ENCODE data around the gene SLC51A.
"Not testable (repeated sequence)": the region's sequence is repeated elsewhere in the genome, so short reads cannot be mapped to it uniquely, and the experiment has no call there.

SLC51A gene

DNA sequence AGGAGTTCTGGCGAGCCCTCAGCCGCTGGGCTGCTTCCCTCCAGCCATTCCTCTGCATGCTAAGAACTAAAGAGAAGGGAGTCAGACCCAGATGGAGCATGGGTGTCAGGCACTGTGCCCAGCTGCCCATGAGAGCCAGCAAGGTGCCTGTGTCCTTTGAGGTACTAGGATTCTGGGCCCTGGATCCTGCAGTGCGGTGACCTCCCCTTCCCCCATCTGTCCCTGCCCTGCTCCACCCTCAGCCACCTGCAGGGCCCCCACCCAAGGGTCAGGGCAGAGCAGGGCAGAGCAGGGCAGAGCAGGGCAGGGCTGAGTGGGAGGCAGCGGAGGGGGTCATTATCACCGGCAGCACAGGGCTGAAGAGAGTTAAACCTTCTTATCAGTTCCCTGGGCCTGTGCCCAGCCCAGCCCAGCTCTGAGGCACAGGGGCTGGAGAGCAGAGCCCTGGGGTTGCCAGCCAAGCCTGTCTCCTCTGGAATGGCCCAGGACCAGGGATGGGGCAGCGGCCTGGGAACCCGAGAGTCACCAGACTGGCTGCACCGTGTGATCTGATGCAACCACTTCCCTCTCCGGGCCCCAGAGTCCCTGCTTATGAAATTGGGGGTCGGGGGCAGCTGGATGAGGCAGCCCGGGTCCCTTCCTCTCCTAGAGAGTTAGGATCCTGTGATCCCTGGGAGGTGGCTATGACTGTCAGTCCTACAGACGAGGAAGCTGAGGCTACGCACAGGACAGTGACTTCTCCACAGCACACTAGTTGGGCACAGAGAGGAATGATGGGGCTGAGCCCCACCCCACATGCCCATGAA lies 22.4 kb upstream of the SLC51A start:
- DNase-seq: peak; percentile 81

DNA sequence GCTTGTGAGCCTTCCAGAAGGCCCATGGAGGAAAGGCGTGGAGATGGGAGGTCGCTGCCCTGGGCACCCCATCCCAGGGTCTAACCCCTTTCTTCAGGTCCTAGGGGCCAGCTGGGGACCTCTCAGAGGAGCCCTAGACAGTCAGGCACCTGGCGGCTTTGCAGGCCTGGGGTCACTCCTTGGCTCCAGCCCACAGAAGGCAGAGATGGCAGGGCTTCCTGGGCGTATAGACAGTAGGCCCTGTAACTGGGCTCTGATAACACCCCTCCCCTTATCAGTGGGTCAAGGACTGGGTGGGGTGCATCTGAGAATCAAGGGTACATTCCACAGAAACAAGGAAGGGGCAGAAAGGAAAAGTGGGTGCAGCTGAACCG lies 21.8 kb upstream of the SLC51A start:
- DNase-seq: no peak

DNA sequence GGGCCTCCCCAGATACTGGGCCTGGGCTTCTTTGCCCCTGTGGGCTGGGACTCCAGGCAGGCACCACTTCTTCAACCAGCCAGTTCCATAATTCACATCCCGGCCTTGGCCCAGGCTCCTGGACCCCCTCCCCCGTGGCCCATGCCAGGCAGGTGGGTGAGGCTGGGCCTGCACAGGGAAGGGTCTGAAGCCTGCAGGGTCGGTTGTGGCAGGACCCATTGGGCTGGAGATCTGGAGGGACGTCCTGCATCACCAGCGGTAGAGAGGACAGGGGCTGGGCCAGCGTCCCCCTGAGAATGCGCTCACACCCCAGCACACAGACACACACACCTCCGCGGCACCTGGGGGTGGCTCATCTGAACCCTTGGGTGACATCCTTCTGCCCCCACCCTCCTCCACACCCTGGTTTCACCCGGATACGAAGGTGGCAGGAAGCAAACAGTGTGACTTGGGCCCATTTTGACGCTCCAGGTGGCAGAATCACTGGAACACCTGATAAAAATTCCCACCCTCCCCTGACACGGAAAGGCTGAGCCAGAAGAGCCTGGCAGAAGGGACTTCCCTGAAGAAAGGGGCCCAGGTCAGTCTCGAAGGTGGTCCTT lies 20.6 kb upstream of the SLC51A start:
- DNase-seq: no peak

DNA sequence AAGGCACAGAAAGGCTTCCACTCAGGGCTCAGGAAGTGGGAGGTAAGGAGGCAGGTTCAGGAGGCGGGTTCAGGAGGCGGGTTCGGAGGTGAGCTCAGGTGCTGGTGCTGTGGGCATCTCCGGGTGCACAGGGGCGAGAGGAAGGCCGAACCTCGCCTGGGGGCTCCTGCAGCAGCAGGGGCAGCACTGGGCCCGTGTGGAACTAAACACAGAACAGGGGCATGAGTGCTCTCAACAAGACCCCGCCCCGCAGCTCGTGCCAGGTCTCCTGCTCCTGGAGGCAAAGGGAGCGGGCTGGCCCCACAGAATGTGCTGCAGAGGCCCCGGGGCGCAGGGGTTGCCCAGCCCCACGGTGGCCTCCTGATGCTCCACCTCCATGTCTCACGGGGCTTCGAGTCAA lies 18.8 kb upstream of the SLC51A start:
- no peak for DNase-seq

DNA sequence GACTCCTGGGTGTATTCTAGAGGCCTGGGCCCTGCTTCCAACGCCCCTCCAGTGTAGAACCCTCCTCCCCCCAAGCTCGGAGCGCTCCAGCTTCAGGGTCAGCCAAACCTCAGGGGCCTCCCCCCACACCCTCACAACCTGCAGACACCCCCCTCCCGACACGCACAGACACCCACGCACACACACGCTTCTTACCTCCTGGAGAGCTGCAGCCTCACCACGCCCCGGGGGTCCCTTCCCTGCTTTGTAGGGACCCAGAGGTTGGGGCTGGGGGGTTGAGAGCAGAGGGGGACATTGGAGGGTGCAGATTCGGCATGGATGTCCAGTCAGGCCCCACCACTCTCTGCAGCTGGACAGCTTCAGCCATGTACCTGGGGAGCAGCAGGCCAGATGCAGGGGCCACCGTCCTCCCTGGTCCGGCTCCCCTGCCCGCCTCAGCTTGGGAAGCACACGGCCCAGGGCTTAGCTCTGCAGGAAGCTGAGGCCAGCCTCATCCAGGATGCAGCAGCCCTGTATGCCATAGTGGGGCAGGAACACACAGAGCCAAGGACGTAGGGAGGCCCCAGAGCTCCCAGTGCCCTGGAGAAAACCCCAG lies 18.2 kb upstream of the SLC51A start:
- DNase-seq: no peak

DNA sequence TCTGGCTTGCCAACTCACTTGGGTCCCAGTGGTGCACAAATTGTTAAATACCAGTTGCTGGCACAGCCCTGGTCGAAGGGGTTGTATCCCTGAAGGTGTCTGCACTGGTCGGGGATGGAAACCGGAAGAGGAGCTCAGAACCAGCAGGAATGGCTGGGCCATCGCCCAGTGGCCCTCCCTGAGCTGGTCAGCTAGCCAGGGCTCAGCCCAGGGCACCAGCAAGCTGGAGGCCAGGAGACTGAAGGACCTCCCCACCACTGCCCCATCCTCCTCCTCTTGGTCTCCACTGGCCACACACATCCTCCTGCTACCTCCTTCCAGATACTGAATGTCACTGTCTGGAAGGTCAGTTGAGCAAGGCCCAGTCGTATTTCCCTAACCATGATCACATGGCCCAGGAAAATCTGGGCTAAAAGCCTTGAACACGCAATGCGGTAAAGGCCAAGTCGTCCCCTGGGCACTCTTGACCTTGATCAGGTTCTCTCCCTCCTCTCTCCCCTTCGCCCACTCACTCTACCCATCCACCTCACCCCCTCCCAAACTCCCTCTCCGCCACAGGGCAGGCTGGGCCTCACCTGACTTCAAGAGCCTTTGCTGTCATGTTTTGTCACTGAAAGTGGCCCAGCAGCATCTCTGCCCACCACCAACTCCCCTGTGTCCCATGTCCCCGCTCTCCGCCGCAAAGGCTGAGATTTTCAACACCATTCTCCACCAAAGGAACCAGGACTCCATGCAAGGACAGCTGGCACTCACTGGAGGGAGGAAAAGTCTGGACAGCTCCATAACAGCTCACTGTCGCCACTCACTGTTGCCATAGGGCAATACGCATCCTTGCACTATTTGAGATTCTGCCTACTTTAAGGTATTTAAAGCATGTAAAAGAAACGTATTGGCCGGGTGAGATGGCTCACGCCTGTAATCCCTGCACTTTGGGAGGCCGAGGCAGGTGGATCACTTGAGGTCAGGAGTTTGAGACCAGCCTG lies 17.3 kb upstream of the SLC51A start:
- DNase-seq: no peak

DNA sequence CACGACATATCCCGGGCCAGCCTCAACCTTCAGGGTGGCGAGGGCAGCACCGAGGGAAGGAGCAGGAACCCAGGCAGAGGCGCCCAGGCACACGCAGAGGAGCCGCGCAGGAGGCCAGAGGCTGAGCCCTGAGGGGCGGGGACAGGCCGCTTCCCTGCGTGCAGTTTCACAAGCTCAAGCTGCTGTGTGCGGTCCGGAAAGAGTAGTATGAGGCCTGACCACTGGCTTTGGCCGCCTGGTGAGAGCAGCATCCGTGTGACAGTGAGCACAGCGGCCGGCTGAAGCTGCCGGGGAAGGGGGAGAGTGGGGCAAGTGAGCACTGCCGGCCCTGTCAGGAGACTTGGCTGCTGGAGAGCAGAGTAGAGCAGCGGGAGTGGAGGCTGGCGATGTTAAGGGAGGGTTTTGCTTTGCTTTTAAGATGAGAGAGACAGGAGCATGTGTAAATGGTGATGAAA lies 13.8 kb upstream of the SLC51A start:
- DNase-seq: no peak

DNA sequence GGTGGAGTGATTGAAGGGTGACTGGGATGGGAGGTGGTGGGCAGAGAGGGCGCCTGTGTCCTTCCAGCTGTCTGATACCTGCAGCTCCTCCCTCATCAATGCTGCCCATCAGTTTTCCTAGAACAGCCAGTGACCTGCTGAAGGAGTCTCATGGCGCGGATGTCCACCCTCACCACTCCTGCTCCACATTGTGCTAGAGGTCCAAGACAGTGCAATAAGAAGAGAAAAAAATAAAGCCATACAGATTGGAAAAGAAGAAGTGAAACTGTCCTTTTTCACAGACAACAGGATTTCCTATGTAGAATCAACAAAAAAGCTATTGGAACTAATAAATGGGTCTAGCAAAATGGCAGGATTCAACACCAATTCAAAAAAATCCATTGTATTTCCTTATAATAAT lies 12.5 kb upstream of the SLC51A start:
- no peak for DNase-seq

DNA sequence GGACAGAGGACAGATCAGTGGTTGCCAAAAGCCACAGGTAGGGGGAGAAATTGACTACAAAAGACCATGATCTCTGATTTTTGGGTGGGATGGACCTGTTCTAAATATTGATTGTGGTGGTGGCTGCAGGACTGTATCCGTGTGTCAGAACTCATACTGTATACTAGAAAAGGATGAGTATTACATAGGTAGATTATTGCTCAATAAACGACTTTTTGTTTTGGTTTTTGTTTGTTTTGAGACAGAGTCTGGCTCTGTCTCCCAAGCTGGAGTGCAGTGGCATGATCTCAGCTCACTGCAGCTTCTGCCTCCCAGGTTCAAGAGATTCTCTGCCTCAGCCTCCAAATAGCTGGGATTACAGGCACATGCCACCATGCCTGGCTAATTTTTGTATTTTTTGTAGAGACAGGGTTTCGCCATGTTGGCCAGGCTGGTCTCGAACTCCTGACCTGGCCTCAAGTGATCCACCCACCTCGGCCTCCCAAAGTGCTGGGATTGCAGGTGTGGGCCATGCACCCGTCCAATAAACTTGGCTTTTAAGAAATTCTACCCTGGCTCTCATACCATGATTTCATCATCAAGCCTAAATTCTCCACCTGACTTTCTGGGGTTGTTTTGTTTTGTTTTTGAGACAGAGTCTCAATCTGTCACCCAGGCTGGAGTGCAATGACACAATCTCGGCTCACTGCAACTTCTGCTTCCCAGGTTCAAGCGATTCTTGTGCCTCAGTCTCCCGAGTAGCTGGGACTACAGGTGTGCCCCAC lies 10.7 kb upstream of the SLC51A start:
- DNase-seq: not testable (repeated sequence)

DNA sequence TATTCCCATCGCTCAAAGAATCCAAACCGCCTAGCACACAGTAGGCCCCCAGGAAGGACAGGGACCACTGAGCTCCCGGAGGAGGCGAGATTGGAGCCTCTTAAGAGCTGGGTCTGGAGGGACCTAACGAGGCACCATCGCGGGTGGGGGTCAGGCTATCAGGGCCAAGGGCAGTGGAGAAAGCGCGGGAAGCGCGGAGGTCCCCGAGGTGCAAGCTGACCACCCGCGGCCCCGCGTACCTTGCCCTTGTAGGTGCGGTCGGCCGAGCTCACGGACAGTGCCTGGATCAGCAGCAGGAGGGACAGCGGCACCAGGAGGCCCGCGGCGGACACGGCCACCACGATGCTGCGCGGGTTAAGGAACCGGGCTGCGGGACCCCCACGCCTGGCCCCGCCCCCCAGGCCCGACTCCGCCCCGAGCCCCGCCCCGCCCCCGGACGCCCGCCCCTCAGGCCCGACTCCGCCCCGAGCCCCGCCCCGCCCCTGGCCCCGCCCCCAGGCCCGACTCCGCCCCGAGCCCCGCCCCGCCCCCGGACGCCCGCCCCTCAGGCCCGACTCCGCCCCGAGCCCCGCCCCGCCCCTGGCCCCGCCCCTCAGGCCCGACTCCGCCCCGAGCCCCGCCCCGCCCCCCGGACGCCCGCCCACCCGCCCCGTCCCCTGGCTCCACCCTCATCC lies 9.0 kb upstream of the SLC51A start:
- no peak for DNase-seq

DNA sequence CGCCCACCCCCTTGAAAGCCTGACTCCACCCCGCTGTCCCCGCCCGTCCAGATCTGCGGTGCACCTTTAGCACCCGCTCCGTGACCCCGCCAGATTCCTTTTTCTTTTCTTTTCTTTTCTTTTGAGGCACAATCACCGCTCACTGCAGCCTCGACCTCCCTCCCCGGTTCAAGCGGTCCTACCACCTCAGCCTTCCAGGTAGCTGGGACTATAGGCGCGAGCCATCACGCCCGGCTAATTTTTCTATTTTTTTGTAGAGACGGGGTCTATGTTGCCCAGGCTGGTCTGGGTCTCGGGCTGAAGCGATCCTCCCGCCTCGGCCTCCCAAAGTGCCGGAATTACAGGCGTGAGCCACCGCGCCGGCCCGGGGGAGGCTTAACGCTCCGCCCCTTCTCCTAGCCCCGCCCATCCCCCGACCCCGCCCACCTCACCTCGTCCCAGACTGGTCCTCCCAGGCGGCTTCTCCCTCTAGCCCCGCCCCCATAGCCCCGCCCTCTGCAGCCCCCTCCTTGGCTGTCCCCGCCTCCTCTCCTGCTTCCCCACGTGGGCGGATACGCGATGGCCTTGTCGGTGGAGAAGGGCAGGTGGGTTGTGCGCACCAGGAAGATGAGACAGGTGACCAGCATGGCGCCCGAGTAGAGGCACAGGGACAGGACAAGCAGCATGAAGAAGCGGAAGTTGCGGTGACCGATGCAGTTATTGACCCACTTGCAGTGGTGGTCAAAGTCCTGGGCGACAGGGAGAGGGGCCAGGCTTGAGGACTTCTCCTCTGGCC lies 8.3 kb upstream of the SLC51A start:
- DNase-seq: no peak

DNA sequence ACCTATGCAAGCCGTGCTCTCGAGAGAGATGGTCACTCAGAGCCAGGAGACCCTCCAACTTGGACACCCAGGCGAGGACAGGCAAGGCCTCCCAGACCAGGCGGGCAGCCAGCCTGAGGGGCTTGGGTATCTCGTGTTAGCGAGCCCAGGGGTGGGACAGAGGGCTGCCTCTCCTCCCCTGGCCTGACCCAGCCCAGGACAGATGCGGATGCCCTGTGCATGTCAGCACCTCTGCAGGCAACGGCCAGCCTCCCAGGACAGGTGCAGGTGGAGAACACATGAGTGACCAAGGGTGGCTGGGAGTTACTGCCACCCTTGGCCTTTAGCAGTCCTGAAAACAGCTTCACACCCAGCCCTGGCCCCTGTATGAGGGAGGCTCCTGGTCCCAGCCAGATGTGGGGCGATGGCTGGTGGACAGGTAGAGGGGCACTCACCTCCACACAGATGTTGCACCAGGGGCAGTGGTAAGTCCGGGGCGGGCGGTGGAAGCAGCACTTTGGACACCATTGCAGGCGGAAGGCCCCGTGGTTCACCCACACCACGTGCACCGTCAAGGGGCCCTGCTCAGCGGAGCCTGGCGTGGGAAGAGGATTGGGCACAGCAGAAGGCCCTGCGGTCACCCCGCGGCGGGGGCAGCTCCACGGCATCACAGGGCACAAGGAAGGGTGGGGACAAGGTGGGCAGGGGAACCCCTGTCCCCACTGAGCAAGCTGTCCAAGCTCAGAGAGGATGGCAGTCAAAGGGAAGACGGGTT lies 7.2 kb upstream of the SLC51A start:
- no peak for DNase-seq

DNA sequence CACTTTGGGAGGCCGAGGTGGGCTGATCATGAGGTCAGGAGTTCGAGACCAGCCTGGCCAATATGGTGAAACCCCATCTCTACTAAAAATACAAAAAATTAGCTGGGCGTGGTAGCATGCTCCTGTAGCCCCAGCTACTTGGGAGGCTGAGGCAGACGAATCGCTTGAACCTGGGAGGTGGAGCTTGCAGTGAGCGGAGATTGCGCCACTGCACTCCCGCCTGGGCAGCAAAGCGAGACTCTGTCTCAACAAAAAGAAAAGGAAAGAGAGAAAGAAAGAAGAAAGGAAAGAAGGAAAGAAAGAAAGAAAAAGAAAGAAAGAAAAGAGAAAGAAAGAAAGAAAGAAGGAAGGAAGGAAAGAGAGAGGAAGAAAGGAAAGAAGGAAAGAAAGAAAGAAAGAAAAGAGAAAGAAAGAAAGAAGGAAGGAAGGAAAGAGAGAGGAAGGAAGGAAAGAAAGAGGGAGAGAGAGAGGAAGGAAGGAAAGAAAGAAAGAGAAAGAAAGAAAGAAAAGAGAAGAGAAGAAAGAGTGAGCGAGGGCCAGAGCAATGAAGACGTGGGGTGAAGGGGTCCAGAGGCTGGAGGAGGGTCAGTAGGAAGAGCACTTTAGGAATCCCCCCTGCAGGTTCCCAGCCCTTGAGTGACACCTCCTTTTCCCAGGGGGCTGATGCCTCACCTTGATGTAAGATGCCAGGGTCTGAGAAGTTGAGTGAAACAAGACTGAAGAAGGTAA lies 6.2 kb upstream of the SLC51A start:
- not testable (repeated sequence) for DNase-seq

DNA sequence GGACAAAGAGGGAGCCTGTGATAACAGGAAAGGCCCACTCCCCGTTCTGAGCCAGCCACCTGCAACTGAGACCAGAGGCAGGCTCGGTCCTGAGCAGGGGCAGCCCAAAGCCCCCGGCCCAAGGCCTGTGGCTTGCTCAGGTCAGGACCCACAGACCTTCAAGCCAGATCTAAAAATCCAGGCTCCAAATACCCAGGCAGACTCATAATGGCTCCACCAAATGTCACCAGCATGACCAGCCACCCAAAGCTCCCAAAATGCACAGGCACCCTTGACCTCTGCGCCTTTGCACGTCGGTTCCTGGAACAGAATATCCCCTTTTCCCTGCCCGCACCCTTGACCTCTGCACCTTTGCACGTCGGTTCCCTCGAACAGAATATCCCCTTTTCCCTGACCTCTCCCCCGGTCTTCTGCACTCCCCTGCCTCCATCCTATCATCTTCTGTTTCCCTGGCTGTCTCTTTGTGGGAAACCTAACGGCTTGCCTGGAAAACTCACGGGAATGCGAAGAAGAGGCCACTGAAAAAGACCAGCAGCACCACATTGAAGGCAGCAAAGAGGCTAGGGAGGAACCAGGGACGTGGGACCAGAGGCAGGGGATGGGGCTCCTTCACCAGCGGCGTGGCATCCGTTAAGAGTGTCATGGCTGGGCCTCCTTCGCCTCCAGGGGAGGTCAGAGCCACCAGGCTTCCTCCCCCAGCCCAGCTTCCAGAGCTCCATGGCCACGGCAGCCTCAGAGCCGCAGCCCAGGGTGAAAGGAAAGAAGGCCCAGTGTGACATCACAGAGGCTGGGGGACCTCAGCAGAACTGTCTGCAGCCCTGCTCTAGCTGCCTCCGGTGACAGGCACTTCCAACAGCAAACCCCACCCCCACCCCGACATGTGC lies 5.4 kb upstream of the SLC51A start, which contains the start of gene ZDHHC19:
ZDHHC19 (minus strand) TSS at position 728 of the 884 bp plus-strand sequence; CDS start at position 643, 85 bp downstream.
- DNase-seq: no peak

DNA sequence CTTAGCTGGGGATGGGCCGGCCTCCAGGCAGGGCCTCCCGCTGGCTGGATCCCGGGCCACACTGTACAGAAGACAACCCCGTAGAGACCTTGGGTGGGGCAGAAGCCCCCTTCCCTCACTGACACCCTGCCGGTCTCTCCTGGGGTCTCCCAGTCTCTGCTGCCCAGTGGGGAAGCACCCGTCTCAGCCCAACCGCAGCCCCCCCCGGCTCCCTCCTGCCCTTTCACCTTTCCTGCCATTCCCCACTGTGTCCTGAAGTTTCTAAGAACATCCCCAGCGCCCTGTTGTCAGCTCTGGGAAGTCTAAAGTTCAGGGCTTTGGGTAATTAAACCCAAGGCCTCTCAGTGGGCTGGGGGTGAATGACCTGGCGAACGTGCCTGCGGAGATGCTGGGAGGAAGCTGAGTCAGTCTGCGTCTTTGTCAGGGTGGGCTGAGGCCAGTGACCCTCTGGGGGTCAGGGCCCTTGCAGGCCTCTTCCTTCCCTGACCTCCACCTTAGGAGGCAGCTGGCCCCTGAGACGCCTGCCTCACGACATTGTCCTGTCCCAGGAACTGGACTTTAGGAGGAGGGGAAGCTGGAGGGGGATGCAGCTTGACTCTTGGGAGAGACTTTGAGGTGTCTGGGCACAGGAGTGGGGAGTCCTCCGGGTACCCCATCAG lies 1.4 kb upstream of the SLC51A start:
- DNase-seq: no peak

DNA sequence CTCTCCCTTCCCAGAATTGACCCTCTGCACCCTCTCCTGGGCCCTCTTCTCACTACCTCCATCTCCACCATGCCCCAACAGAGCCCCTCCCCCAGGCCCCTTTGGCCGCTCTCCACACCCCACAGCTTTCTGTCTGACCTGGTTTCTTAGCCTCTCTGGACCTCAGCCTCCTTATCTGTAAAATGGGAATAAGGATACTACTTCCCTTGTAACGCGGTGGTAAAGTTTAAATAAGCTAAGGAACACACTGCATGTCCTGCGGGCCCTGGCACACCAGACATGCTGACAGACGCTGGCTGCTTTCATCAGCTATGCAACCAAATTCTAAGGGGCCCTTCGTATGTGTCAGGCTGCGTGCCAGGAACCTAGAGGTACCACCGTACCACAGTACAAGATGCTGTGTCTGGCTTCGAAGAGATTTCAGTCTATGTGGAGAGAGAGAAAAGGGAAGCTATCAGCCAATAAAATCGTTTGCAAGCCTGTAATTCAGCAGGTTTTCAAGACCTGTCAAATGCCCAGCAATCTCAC lies 777 bp upstream of the SLC51A start:
- no peak for DNase-seq

DNA sequence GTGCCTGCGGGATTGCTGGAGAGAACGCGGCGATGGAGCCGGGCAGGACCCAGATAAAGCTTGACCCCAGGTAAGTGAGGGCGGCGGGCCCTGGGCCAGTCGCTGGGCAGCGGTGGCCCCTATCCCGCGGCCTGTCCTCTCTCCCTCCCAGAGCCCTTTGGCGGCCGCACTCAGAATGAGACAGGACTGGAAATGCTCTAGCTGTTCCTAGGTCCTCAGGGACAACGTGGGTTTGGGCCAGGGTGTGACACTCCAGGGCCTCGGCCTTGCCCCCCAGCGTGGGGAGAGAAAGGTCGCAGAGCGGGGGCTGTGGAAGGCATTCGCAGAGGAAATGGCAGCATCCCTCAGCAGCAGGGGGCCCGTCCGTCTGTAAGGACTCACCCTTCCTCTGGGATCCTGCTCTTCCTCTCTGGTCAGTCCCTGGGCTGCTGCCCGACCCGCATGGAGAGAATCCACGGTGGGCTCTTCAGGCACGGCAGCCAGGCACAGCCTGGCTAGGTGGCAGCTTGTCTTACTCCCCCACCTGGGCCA lies 412 bp downstream of the SLC51A start:
- DNase-seq: no peak

All from NCI-H226 (cell line).